ENCODE results near the gene C1QTNF9B. TPM values are rescaled to one million over a fixed set of nuclear protein-coding genes. Genes with fewer than 3 reads are reported as not detected.
A peak's percentile ranks its signal among the peaks of the same experiment; 100 is the strongest.
"Not testable (repeated sequence)": the region's sequence is repeated elsewhere in the genome, so short reads cannot be mapped to it uniquely, and the experiment has no call there.

The C1QTNF9B gene
- total and polyA plus RNA-seq, 2 experiments from 2014 or later = 0.33 to 0.97 TPM

- Histone ChIP-seq H3K4me3 (peak overlapping the region; percentile 22), H3K4me1 (ENCODE audit: low read depth) (peaks cover 3% of the 10 kb centered on the region), H3K36me3 (no peaks in the 10 kb centered on the region), H3K27me3 (peaks cover 43% of the 10 kb centered on the region), H3K27ac (no peak overlapping the region), H3K9me3 (ENCODE audit: low read depth) (no peaks in the 10 kb centered on the region)
- peak in 1 of 2 donors; percentile 18 for DNase-seq (ENCODE audit: low read depth in 1 of 2, low spot score in 1 of 2)
- no peak for TF ChIP-seq CTCF (IDR thresholded peaks at IDR 0.05; ENCODE audit: low read depth, low read length)
These were observed 5.9 kb upstream of the C1QTNF9B start for GRCh38 chr13:23902975-23903905.

- TF ChIP-seq CTCF (IDR thresholded peaks at IDR 0.05; ENCODE audit: low read depth, low read length) = no peak
- H3K36me3 ChIP-seq = no peaks in the 10 kb centered on the region
- DNase-seq (ENCODE audit: low read depth in 1 of 2, low spot score in 1 of 2) = no peak
- H3K4me3 ChIP-seq = no peak overlapping the region
- no peak overlapping the region for H3K27ac ChIP-seq
- no peaks in the 10 kb centered on the region for H3K9me3 ChIP-seq (ENCODE audit: low read depth)
- no peaks in the 10 kb centered on the region for H3K4me1 ChIP-seq (ENCODE audit: low read depth)
- peaks cover 43% of the 10 kb centered on the region for H3K27me3 ChIP-seq
These were observed 4.1 kb upstream of the C1QTNF9B start for GRCh38 chr13:23901365-23901764.

- Histone ChIP-seq H3K4me1 (ENCODE audit: low read depth) (no peaks in the 10 kb centered on the region), H3K27ac (no peak overlapping the region), H3K36me3 (no peaks in the 10 kb centered on the region), H3K4me3 (no peak overlapping the region), H3K9me3 (ENCODE audit: low read depth) (no peaks in the 10 kb centered on the region), H3K27me3 (peaks cover 41% of the 10 kb centered on the region)
- peak; percentile 61 for TF ChIP-seq CTCF (IDR thresholded peaks at IDR 0.05; ENCODE audit: low read depth, low read length)
- DNase-seq (ENCODE audit: low read depth in 1 of 2, low spot score in 1 of 2) = peak; percentile 40 to 59
These were observed 2.3 kb upstream of the C1QTNF9B start for GRCh38 chr13:23899555-23899954.

GRCh38 chr13:23898101-23898500 is 799 bp upstream of the C1QTNF9B start:
- H3K4me1 ChIP-seq (ENCODE audit: low read depth) = no peaks in the 10 kb centered on the region
- no peak overlapping the region for H3K27ac ChIP-seq
- peak in 1 of 2 donors; percentile 72 for DNase-seq (ENCODE audit: low read depth in 1 of 2, low spot score in 1 of 2)
- H3K36me3 ChIP-seq = no peaks in the 10 kb centered on the region
- H3K9me3 ChIP-seq (ENCODE audit: low read depth) = no peaks in the 10 kb centered on the region
- no peak overlapping the region for H3K4me3 ChIP-seq
- peaks cover 27% of the 10 kb centered on the region for H3K27me3 ChIP-seq
- TF ChIP-seq CTCF (IDR thresholded peaks at IDR 0.05; ENCODE audit: low read depth, low read length) = no peak

GRCh38 chr13:23894746-23895145 is 2.6 kb downstream of the C1QTNF9B start:
- H3K27ac ChIP-seq; H3K9me3 ChIP-seq (ENCODE audit: low read depth); DNase-seq (ENCODE audit: low read depth in 1 of 2, low spot score in 1 of 2); H3K36me3 ChIP-seq; H3K4me1 ChIP-seq (ENCODE audit: low read depth); H3K4me3 ChIP-seq; H3K27me3 ChIP-seq: not testable (repeated sequence)

- DNase-seq (ENCODE audit: low read depth in 1 of 2, low spot score in 1 of 2); H3K4me1 ChIP-seq (ENCODE audit: low read depth); H3K27me3 ChIP-seq; H3K9me3 ChIP-seq (ENCODE audit: low read depth); H3K4me3 ChIP-seq; H3K27ac ChIP-seq; H3K36me3 ChIP-seq: not testable (repeated sequence)
These were observed 3.5 kb downstream of the C1QTNF9B start for GRCh38 chr13:23893791-23894190.

Measured in cardiac muscle cell (in vitro differentiated cells and primary cell).